GM19452 (cell line): ENCODE data around the gene ATP1A4.

Source experiments
- ATAC-seq: cut with Tn5 transposase; IDR thresholded peaks from one replicate; pipeline ENCODE4 v1.9.1; 2021; ENCODE audit not compliant: unreplicated experiment

The ATP1A4 gene

DNA sequence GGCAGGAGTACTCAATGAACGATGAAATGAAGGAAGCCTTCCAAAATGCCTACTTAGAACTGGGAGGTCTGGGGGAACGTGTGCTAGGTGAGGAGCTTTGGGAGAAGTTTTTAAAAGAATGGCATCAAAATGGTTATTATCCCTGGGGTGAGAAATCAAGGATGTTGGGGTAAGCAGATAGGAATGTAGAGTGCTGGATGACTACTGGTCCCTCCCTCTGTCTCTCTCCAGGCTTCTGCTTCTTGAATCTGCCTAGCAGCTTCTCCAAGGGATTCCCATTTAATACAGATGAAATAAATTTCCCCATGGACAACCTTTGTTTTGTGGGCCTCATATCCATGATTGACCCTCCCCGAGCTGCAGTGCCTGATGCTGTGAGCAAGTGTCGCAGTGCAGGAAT is 20.0 kb downstream of the ATP1A4 start:
- no peak for ATAC-seq

DNA sequence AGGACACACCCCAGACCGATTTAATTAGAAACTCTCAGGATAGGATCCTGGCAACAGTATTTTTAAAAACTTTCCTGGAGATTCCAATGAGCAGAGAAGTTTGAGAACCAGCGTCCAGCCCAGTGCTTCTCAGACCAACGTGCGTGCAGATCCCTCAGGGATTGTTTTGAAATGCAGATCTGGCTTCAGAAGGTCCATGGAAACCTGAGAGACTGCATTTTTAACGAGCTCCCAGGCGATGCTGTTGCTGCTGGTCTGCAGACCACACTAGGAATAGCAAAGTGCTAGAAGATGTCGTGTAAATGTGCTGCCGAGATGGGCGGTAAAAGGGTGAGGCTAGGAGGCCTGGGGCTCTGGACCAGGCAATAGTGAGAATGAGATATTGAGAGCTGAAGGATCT is 20.6 kb downstream of the ATP1A4 start:
- no peak for ATAC-seq

DNA sequence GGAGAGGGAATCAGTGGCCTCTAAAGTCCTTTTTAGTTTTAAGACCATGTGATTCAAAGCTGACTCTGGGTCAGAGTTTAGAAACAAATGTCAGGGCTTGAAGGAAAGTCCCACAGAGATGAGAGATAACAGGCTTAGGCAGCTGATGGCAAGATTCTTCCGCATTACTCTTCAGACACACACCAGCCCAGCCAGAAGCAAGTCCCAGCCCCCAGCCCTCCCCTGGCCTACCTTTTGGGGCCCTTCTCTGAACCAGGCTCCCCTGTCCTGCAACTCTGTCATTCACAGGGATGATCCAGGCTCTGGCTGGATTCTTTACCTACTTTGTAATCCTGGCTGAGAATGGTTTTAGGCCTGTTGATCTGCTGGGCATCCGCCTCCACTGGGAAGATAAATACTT is 25.8 kb downstream of the ATP1A4 start:
- no peak for ATAC-seq

DNA sequence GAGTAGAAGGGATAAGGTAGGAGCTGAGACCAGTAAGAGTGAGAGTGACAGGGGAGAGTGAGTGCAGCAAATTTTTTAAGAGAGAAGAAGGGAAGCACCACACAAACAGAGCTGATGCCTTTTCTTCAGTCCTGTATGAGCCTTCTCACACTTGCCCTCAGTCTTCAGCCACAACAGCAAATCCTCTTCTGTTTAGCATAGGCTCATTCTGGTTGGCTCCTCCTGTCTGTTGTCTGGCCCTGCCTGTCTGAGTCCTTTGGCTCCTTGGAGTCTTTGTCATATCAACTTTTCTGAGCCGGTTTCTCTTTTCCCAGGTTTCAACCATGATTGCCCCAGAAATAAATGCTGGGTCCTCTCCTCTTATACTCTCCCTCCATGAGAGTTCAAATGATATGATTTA is 26.3 kb downstream of the ATP1A4 start:
- ATAC-seq, result no peak

DNA sequence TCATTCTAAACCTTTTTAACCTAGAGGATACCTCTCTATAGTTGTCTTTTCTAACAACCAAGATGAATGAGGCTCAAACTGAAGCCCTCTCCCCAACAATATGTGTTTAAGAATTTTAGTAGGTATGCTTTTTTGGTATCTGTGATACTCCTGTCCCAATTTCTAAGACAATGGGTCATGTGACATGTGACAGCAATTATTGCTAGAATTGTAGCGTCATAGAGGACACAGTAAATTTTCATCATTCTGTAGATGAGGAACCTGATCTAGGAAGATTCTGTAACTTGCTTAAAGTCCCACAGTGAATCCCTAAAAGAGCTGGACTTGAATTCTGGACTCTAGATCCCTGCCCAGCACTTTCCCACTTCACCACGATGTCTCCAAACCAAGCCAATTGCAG is 27.3 kb downstream of the ATP1A4 start:
- no peak for ATAC-seq

DNA sequence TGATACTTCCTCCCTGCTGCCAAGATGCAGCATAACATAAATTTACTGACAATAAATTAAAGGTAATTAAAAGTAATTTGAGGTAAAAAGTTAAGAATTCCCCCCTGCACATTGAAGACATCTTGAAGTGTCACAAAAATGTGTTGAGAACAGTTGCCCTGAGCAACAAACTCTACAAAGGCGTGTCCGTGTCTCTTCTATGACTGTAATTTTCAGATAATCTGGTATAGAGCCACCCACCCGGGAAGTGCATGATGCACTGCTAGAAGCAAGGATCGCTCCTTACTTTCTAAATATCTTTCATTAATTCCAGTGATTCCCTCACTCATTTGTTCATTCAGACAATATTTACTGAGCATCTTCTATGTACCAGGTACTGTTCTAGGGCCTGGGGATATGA is 27.9 kb downstream of the ATP1A4 start:
- no peak for ATAC-seq

DNA sequence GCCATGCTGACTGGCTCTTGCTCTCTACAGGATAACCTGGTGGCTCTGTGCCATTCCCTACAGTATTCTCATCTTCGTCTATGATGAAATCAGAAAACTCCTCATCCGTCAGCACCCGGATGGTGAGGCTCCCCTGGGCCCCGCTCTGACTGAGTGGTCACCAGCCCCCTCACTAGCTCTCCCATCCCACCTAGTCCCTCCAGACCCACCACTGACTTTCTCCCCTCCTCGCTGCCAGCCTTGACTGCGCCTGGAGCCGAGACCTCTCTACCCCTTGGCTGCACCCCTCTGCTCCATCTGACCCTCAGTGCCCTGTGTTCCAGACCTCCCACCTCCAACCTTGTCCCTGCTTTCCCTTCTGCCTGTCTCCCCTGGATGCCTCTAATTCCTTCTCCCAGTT is 34.8 kb downstream of the ATP1A4 start:
- ATAC-seq, result no peak

DNA sequence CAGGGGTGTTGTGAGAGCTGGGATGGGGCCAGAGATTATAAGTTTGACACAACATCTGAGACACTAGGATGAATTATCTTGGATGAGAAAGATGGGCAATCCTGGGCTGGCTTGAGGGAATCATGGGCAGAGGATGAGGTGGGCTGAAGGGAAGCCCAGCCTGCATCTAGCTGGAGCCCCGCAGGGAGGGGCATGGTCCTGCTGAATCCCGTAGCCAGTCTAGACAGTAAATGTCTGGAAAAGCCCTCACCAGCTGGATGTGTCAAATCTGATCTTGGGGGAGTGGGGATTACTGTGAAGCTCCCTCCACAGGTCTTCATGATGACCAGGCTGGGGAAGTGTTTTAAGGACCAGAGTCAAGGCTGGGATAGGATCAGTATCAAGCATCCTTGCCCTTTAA is 35.3 kb downstream of the ATP1A4 start:
- no peak for ATAC-seq

DNA sequence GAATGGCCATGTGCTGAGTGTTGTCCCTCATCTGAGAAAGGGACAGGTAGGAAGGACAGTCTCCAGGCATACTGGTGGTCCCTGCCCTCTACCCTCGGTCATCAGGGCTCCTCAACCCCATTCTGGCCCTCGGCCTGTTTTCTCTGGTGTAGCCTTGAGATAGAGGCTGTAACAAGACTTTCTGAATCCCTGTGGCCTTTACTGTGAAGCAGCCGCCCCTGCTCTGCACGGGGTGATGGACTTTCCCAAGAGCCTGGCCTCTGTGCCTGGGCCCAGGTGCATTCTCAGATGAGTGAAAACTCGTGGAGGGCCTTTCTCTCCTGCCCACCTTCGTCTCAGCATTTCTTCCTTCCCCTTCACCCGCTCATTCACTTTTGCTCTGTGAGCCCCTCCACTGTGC is 36.0 kb downstream of the ATP1A4 start:
- ATAC-seq, result no peak

DNA sequence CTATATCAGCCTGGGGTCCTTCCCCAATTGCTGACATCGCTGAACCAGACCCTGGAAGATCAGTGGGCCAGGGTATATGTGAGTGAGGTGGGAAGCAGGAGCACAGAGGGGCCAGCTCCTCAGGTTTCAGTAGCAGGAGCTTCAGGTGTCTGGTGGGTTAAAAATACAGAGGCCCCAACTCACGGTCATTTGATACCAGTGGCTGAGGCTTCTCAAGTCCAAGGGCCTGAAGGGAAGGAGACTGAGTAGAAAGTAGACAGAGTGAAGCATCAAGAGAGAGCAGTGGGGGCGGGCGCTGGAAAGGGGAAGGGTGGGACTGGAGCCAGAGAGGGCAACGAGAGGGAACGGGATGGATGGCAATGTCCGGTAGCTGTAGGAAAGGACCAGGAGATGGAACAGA is 36.9 kb downstream of the ATP1A4 start:
- ATAC-seq, result no peak

DNA sequence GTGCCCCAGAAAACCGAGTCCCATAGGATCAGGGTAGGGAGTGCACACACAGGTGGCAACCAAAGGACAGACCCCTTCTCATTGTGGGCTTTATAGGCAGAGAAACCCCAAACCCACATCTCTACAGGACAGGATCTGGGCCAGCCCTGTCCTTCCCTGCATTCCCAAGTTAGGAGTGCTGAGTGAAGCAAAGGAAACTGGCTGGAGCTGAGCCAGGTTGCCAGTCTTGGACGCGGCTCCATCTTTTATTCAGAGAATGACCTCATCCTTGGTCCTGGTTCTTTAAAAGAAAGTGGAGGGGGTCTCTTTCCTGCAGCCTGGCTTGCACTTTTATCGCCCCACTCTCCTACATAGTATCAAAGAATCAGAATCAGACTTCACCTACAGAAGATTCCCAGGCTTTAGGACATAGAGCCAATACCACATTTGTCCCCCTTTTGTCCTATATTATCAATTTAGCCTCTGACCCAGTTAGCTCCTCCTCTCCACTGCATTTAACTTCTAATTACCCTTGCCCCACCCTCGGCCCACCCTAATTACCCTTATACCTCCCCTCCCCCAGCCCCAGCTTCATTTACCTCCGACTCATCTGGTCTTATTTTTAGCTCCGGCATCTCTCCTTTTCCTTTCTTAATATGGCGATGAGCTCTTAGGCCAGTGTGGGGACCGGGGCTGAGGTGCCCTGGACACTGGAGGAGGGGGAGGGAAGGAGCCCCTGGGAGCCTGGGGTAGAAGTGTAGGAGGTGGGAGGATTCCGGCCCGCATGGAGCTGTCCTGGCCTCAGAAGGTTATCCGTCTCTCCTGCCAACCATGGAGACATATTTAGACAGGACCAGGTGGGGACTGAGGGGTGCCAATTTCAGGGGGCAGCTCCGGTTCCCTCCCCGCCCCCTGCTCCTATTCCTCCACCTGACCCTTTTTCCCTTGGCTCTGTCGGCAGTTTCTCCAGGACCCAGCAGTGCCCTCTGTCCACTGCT is 38.5 kb downstream of the ATP1A4 start, which contains the start of gene CASQ1:
Gene CASQ1, plus strand, starts transcription at position 927 of the 977 bp plus-strand sequence. CDS start 177 bp downstream, outside the sequence.
- ATAC-seq, result no peak

DNA sequence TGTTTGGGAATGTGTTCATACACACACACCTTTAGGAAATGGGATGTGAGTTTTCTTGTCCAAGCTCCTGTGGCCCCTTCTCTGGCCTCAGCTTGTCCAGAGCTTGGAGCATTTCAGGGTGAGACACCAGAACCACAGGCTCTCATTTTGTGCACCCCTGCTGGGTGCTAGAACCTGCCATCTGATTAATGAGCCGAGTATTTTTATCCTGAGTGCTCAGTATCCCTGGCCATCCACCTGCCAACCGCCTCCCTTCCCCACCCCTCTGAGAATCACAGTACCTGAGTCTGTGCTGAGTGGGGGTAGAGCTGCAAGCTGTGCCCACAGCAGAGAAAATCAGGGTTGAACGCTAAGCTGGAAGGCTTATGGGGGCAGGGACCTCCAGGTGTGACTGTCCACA is 40.4 kb downstream of the ATP1A4 start:
- no peak for ATAC-seq

DNA sequence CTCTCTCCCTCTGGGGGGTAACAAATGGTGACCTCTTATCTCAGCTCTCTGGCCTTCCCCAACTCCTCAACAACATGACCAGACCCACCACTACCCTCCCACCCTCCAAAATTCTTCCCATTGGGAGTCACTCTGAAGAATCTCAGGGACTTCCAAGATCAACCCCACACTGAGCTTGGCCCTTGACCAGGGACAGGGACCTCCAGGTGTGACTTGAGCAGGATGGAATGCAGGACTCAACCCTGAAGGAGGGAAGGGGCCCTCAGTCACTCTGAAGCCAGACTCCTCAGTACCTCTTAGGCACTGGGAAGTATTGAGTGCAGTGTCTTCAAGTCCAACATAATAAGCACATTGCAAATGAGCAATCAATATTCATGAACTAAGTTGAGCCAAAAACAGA is 40.8 kb downstream of the ATP1A4 start:
- no peak for ATAC-seq

DNA sequence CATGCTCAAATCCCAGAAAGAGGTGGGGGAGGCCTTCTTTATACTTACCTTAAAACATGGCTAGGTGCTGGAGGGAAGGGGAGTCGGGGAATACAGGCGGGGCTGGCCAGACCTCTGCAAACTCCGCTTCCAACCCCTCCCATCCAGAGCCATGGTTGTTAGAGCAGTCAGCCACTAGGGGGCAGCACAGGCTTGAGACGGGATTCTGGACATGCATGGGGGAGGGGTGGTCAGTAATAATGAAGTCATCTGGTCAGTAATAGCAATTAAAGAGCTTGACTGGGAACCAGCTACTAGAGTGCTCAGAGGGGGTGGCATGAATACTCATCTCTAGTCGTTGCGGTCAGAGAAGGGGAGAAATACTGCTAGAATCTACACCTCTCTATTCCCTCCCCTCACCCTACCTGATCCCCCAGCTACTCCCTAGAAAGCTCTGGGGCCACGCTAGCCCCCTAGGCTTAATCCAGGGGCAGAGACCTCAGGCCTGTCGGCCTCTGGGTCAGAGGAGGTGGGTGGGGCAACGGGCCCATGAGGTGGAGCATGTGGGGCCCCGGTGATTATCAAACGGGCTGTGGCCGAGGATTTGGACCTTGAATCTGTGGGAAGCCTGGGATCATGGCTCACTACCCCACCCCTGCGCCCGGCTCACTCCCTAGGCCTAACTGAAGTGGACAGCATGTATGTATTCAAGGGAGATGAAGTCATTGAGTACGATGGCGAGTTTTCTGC is 41.9 kb downstream of the ATP1A4 start:
- peak; percentile 72 for ATAC-seq

DNA sequence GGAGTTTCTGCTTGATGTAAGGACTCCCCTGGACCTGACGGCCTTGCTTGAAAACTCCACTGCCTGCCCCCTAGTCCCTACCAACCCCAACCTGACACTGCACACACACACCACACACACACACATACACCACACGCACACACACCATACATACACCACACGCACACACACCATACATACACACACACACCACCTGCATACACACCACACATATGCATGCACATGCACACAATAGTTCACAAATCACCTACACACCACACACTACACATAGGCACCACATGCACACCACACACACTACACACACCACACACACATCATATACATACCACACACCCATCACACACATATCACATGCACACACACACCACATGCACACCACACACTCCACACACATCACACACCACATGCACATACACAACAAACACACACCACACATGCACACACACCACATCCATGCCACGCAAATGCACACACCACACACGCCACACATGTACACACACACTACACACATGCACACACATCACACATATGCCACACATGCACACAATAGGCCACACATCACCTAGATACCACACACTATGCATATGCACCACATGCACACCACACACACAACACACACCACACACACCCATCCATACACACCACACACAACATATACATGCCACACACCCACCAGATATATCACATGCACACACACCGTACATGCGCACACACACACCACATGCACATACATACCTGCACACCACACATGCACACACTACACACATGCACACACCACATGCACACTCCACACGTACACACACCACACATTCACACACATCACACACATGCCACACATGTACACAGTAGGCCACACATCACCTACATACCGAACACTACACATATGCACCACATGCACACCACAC is 42.7 kb downstream of the ATP1A4 start:
- ATAC-seq, result no peak

DNA sequence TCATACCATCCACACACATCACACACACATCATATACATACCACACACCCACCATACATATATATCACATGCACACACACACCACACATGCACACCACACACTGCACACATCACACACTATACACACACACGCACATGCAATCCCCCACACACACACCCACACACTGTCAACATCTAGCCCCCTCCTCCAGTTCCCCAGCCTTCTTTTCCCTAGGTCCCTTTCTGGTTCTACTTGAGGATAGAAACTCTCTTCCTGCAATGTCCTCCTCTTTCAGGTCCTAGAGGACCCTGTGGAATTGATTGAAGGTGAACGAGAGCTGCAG is 43.3 kb downstream of the ATP1A4 start:
- no peak for ATAC-seq

DNA sequence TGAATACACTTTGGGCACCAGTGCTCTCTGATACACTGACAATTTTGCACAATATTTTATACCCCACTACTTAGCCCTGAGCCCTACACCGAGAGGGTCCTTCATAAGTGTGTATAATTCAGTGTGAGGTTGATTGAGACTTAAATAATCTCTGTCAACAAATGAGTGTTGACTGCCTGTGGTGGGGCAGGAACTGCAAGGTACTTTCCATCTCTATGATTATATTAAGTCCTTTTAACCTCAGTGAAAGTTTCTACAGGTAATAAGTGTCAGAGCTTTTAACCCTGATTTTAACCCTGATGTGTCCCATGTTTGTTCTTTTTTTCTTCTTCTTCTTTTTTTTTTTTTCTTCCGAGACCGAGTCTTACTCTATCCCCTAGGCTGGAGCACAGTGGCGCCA is 44.7 kb downstream of the ATP1A4 start:
- no peak for ATAC-seq

DNA sequence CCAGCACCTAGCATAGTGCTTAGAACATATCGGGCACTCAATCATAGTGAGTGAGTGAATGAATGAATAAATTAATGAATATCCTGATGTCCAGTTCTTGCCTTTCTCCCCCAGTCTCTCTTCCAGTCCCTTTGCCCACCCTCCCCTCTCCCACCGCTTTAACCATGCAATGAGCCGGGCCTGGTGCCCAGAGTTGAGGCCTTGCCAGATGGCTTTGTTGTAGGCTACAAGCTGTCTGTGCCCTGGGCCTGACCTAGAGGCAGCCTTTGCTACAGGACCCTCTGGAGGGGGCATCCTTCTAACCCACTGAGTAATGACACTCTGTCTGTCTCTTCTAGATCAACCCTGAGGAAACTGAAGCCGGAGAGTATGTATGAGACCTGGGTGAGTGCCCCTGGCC is 45.8 kb downstream of the ATP1A4 start:
- ATAC-seq, result no peak

DNA sequence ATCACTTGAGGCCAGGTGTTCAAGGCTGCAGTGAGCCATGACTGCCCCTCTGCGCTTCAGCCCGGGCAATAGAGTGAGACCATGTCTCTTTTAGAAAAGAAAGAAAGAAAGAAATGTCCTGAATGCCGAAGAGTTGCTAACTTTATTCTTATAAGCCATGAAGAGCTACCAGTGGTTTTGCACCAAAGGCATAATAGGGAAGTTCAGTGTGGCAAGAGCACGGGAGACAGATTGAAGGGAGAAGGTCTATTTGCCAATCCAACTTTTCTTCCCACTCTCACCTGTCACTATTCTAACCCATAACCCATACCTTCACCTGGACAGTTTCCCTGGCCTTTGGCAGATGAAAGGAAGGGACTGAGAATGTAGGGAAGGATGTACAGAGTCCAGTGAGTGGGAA is 49.4 kb downstream of the ATP1A4 start:
- ATAC-seq, result no peak

DNA sequence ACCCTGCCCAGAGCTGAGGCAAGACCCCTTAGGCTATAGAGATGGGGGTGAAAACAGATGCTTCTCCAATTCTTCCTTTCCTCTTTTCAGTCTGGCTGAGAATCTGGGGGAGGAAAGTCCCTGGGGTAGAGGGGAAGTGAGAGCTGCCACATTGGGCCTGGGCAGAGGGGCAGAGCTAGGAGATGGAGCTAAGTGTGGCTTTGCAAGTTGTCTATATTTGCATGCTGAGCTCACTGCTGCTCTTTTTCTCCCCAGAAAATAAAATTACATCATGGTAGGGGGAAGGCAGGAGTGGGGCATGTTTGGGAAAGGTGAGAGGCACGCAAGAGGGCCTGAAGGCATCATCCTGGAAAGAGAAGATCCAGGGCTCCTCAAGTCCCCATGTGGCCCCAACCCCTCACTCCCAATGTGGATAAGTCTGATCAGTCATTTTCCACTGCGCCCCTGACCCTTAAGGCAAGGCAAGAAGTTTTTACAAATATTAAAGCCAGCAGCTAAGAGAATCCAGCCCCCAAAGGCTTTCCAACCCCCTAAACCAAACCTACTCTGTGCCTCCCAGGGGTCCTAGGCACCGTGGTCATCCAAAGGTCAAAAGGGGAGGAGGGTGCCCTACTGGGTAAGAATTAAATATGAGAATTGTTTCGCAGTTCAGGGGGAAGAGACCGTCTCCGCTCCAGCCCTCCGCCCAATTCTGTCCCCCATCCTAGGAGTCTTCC is 53.3 kb downstream of the ATP1A4 start:
- ATAC-seq, result peak; percentile 60
